ENCODE data around the gene FAIM. TPM values are rescaled to one million over a fixed set of nuclear protein-coding genes. Genes with fewer than 3 reads are reported as not detected.

The FAIM gene
- total RNA-seq, 4 donors from 2014 or later = 4.3 to 10.4 (median 6.4) TPM

GRCh38 chr3:138681463-138682220 is 73.1 kb downstream of the FAIM start:
- Histone ChIP-seq H3K27me3 (no peaks in the 10 kb centered on the region), H3K4me3 (no peak overlapping the region), H3K27ac (no peak overlapping the region), H3K4me1 (no peaks in the 10 kb centered on the region), H3K9me3 (peaks cover 9% of the 10 kb centered on the region), H3K36me3 (peaks cover 63% of the 10 kb centered on the region)
- TF ChIP-seq POLR2AphosphoS5 (IDR thresholded peaks at IDR 0.05) (no peak), CTCF (IDR thresholded peaks at IDR 0.05) (no peak), POLR2A (IDR thresholded peaks at IDR 0.05) (no peak), EP300 (IDR thresholded peaks at IDR 0.05) (no peak)
- WGBS = 82% methylated on average over 5 of the region's 5 CpGs
- DNase-seq (ENCODE audit: low spot score in 2 of 2) = no peak

- no peak overlapping the region for H3K27ac ChIP-seq
- TF ChIP-seq EP300 (IDR thresholded peaks at IDR 0.05) (no peak), POLR2A (IDR thresholded peaks at IDR 0.05) (no peak), CTCF (IDR thresholded peaks at IDR 0.05) (no peak), POLR2AphosphoS5 (IDR thresholded peaks at IDR 0.05) (no peak)
- no peaks in the 10 kb centered on the region for H3K9me3 ChIP-seq
- DNase-seq (ENCODE audit: low spot score in 2 of 2) = no peak
- peaks cover 59% of the 10 kb centered on the region for H3K36me3 ChIP-seq
- no peak overlapping the region for H3K4me3 ChIP-seq
- H3K4me1 ChIP-seq = no peaks in the 10 kb centered on the region
- no peaks in the 10 kb centered on the region for H3K27me3 ChIP-seq
Observed at GRCh38 chr3:138682648-138683047, 74.1 kb downstream of the FAIM start.

Other genes with a start within 250 kb of the FAIM start
- gene ESYT3, start 174.2 kb upstream of the FAIM start, total RNA-seq = 10 to 100 TPM; 28.9 to 39.0 (median 33.5) TPM
- 10 to 100 TPM in 1 of 4 donors, 1 to 10 TPM in 3; 6.3 to 15.7 (median 7.2) TPM for gene CEP70, start 14.5 kb upstream of the FAIM start, total RNA-seq
- 10 to 100 TPM; 47.4 to 66.9 (median 53.2) TPM for gene PIK3CB, start 226.2 kb downstream of the FAIM start, total RNA-seq